ENCODE measurements around the gene CDT1. TPM values are rescaled to one million over a fixed set of nuclear protein-coding genes. Genes with fewer than 3 reads are reported as not detected.
A peak's percentile ranks its signal among the peaks of the same experiment; 100 is the strongest.

Gene CDT1
- total RNA-seq, 1 experiment from 2014 or later: 30.6 TPM

- no peak for DNase-seq (ENCODE audit: low read depth)
Observed at GRCh38 chr16:88804173-88804551, 573 bp downstream of the CDT1 start.

GRCh38 chr16:88804552-88805339, 1.2 kb downstream of the CDT1 start:
- no peak for DNase-seq (ENCODE audit: low read depth)

DNA sequence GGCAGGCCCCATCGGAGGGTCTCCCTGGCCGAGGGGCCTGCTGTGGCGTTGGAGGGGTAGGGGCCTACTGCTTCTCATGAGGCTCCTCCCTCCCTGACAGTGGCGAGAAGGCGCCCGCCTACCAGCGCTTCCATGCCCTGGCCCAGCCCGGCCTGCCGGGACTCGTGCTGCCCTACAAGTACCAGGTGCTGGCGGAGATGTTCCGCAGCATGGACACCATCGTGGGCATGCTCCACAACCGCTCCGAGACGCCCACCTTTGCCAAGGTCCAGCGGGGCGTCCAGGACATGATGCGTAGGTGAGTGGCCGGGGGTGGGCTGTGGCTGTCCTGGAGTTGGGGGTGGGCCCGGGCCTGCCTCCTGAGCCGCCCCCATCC, 1.7 kb downstream of the CDT1 start:
- DNase-seq (ENCODE audit: low read depth): no peak

DNA sequence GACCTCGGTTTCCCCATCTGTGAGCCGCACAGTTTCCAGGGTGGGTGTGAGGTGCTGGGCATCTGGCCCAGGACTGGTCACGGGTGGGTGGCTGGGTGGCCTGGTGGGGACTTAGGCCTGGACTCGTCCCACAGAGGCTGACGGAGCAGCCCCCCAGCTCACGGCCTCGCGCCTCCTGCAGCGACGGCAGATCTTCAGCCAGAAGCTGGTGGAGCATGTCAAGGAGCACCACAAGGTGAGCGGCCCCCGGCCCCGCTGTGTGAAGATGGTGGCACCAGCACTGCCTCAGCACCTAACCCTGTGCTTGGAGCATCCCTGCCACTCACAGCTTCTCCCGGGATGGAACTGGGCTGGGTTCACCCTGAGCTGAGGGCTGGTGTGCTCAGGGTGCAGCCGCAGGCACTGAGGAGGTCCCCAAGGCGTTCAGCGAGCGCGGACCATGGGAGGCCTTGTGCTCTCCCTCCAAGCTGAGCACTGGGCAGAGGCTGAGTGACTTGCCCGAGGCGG, 2.4 kb downstream of the CDT1 start:
- no peak for DNase-seq (ENCODE audit: low read depth)

- no peak for DNase-seq (ENCODE audit: low read depth)
Observed at GRCh38 chr16:88806491-88807111, 3.0 kb downstream of the CDT1 start.

GRCh38 chr16:88807142-88807625, 3.6 kb downstream of the CDT1 start:
- DNase-seq (ENCODE audit: low read depth): no peak

GRCh38 chr16:88807626-88808453, 4.3 kb downstream of the CDT1 start:
- no peak for DNase-seq (ENCODE audit: low read depth)

GRCh38 chr16:88809068-88809675, 5.6 kb downstream of the CDT1 start:
- DNase-seq (ENCODE audit: low read depth): no peak

DNA sequence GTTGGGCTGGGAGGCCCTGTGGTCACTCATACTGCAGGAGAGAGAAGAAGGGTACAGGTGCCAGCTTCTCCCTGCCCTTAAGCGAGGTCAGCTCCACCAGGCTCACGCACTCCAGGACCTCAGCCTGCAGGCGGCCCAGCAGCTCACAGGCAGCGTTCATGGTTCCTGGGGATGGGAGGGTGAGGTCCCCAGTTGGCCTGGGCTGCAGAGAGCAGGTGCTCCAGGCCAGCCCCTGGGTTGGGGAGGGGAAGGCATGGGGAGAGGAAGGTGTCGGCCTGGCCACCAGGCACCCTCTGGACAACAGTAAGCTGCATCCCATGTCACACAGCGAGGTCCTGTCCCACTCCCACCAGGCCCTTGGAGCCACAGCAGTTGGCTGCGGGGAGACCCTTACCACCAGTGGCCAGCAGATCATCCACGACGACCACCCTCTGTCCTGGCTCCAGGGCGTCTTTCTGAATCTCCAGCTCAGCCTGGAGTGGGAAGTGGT, 6.1 kb downstream of the CDT1 start:
- no peak for DNase-seq (ENCODE audit: low read depth)

GRCh38 chr16:88810166-88810911, 6.8 kb downstream of the CDT1 start:
- no peak for DNase-seq (ENCODE audit: low read depth)

- DNase-seq (ENCODE audit: low read depth): peak; percentile 85
Observed at GRCh38 chr16:88810912-88811768, 7.6 kb downstream of the CDT1 start.

DNA sequence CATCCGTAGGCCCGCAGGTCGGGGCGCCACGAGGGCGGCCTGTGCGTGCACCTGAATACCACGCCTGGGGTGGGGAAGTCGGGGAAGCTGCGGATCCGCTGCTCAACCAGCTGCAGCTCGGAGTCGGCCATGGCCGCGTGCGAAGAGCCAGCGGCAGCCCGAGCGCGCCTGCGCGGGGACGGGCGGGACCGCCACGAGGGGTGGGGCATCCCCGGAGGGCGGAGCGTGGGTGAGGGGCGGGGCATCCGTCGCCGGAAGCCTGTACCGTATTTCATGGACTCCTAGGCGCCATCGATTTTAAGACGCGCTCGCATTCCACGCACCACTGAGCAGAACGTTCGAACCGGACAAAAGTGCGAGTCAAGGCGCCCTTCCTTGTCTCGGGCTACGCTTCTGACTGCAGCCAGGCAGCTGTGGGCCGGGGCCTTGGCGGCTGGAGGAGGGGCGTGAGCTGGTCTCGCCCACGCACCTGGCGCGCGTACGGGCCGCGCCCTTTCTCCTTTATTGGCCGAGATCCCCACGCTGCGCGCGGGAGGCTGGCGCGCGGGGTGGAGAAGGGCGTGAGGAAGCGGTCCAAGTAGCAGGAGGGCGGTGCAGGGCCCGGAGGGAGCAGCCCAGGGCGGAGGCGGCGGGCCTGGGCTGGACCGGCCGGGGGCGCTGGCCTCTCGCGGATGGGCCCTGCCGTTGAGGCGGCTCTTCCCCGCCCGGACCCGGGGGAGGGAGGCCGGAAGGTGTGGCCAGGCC, 8.4 kb downstream of the CDT1 start, which contains the start of gene APRT:
APRT (minus strand) TSS at position 160 of the 744 bp plus-strand sequence; CDS start at position 131, 29 bp downstream.
- peak; percentile 94 for DNase-seq (ENCODE audit: low read depth)

- peak; percentile 41 for DNase-seq (ENCODE audit: low read depth)
Observed at GRCh38 chr16:88812513-88813268, 9.1 kb downstream of the CDT1 start.

DNA sequence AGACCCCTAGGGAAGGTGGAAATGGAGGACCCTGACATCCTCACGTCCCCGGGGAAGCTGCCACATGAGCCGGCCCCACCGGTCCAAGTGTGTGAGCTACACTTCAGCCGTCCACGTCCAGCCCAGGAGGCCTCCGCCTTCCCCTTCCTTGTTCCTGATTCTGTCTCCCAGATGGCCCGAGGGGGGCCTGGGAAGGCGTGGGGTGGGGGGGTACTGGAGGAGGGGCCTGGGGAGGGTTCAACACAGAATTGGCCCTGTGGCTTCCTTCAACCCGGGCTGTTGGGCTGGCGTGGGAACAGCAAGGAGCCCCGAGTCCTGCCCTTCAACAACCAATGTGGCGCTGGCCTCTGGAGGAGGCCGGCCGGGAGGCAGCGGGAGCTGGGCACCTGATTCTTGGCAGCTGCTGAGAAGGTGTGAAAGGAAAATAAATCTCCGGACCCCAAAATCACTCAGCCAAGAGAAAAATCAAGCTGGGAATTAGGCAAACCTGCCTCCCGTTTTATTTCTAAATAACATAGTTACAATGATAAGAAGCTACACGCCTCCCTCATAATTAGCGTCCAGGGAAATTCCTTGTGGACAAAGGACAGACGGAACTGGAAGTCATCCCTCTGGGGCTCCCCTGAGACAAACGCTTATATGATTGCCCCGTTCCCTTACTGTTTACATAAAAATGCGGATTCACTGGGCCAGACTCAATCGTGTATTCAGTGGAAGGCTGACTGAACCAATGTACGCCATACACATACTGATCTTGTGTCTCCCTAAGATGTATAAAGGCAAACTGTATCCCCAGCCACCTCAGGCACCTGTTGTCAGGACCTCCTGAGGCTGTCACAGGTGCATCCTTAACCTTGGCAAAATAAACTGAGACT, 9.9 kb downstream of the CDT1 start:
- DNase-seq (ENCODE audit: low read depth): no peak

DNA sequence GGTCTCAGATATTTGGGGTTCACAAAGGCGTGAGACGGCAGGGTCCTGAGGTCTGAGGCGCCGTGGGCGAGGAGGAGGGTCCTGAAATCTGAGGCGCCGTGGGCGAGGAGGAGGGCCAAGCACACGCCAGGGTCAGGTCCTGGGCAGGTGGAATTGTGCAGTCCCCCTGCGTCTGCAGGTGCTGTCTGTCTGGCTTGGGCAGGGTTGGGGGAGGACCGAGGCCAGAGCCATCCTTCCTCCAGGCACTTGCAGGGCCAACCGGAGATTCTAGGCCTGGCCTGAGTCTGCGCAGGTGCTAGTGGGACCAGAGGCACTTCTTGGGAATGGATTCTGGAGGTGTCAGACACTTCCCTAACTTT, 10.5 kb downstream of the CDT1 start:
- DNase-seq (ENCODE audit: low read depth): no peak

GRCh38 chr16:88815227-88815626, 11.6 kb downstream of the CDT1 start:
- no peak for DNase-seq (ENCODE audit: low read depth)

- DNase-seq (ENCODE audit: low read depth): peak; percentile 64
Observed at GRCh38 chr16:88815901-88816589, 12.5 kb downstream of the CDT1 start.
